Stimulated activated CD4-positive, alpha-beta T cell treated with anti-CD3 and anti-CD28 coated beads, TNF-alpha, amount 100 ng/mL, for 1 hour (primary cell): Measurements from ENCODE around the gene FER1L5.

Experiments
- DNase-seq, 3 donors: peaks; one replicate each; pipeline ENCODE4 v3.0.0-alpha.2; 2020; ENCODE audit warnings: low read depth in 3 of 3, low spot score in 1 of 3

FER1L5 gene

GRCh38 chr2:96739076-96739632 is 96.6 kb downstream of the FER1L5 start:
- DNase-seq: no peak

- peak; percentile 83 to 93 (median 90) for DNase-seq
Measured at GRCh38 chr2:96739633-96740428, 97.3 kb downstream of the FER1L5 start, which contains the start of gene LMAN2L. TSS of gene LMAN2L (minus strand) at chr2:96740064. CDS start at chr2:96740040, 24 bp downstream.

GRCh38 chr2:96747061-96747617 is 104.6 kb downstream of the FER1L5 start:
- no peak for DNase-seq

- no peak for DNase-seq
Measured at GRCh38 chr2:96751800-96752199, 109.2 kb downstream of the FER1L5 start.

- no peak for DNase-seq
Measured at GRCh38 chr2:96753661-96754282, 111.2 kb downstream of the FER1L5 start.

GRCh38 chr2:96754317-96754716 is 111.8 kb downstream of the FER1L5 start:
- no peak for DNase-seq
